ENCODE data around the gene AATF.

AATF gene

DNA sequence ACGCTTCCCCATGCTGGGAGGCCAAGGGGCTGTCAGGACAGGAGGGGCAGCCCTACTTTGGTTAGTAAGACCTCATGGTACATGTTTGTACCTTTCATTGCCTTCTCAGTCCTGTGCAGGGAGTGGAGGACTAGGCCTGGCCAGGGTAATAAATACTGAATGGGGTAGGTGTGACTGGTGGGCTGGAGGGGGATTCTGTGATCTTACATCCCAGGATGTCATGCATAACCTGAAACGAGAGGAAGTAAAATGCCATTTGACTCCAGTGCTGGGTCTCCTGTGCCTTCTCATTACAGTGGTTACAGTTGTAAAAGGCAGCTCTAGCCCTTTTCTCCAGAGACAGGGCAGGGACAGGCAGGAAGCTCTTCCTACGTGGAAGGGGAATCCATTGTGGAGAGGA lies 138.2 kb downstream of the AATF start:
- DNase-seq = no peak

GRCh38 chr17:37087683-37088082 lies 138.9 kb downstream of the AATF start:
- DNase-seq = no peak

DNA sequence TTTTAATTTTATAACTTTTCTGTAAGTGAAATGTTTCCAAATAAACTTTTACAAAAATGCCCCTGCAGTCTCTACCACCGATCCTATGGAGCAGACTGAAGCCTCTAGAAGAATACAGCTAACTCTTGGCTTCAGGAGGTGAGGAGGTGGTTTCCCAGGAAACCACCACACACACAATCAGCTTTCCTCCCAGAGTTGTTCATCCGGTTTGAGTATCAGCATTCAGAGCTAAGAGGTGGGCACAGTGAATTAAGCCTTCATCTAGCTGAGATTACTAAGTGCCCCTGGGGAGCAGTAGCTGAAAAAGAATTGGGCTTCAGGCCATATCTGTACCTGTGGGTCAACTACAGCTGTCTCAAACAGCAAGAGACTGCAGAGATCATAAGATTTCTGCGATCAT lies 139.7 kb downstream of the AATF start:
- peak; percentile 7 for DNase-seq

GRCh38 chr17:37088913-37089312 lies 140.2 kb downstream of the AATF start:
- DNase-seq = no peak

- DNase-seq = no peak
Observed at GRCh38 chr17:37089956-37090355, 141.2 kb downstream of the AATF start.

GRCh38 chr17:37090941-37091340 lies 142.2 kb downstream of the AATF start:
- no peak for DNase-seq

- no peak for DNase-seq
Observed at GRCh38 chr17:37092071-37092470, 143.3 kb downstream of the AATF start.

GRCh38 chr17:37092701-37093100 lies 143.9 kb downstream of the AATF start:
- DNase-seq = no peak

GRCh38 chr17:37094391-37094790 lies 145.6 kb downstream of the AATF start:
- no peak for DNase-seq

- DNase-seq = no peak
Observed at GRCh38 chr17:37096071-37096470, 147.3 kb downstream of the AATF start.

DNA sequence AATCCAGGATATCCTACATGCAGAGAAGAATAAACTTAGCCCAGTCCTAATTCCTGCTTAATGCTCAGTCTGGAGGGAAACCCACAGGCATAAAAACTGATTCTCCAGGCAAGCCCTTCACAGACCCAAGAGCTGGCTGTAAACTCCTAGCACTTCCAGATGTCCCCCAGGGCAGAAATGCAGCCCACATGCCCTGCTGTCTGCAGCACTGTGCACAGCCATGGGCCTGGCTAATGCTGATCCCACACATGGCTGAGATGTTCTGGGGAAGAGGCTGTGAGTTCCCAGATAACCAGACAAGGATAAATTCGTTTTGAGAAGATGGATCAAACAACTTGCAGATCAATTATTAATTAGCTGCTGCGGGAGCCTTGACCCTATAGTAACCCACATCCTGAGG lies 148.4 kb downstream of the AATF start:
- no peak for DNase-seq

- DNase-seq = no peak
Observed at GRCh38 chr17:37098152-37098551, 149.4 kb downstream of the AATF start.

DNA sequence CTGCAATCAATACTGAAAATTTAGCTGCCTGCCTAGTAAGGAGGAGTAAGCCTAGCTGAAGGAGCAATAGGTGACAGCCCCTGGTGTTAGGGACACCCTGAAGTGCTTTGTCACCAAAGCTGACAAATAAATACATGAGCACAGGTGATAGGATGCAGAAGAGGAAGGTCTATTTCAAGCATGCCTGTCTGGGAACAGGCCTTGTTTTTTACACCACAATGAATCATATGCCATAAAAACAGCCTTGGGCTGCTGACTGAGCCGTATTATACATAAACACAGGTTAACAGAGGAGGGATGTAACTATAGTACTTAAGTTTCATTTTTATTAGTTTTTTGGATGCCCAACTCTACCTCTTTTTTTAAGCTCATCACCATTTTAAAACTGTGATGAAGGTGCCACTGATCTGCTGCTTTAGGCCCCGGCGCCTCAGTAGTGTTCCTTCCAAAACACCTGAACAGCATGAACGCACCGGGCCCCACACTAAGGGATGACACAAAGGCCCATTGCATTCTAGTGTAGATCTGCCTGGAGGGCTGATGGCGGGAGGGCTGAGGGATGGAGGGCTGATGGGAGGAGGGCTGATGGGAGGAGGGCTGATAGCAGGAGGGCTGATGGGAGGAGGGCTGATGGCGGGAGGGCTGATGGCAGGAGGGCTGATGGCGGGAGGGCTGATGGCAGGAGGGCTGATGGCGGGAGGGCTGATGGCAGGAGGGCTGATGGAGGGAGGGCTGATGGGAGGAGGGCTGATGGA lies 150.3 kb downstream of the AATF start:
- no peak for DNase-seq

GRCh38 chr17:37100231-37100630 lies 151.5 kb downstream of the AATF start:
- no peak for DNase-seq

DNA sequence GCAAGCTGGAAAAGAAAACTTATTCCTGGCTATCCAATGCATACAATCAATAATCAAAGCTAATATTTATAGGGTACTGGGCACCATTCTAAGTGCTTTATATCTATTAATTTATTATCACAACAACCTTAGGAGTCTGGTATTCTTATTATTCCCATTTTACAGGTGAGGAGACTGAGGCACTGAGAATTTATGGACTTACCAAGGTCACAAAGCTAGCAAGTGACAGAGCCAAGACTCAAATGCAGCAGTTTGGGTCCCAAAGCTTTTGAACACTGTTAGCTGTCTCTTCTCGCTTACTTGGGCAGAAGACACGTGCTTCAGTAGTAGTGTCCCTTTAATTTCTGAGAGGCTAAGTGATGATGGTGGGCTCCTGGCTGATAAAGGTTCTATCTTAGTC lies 152.6 kb downstream of the AATF start:
- no peak for DNase-seq

GRCh38 chr17:37103231-37103630 lies 154.5 kb downstream of the AATF start:
- DNase-seq = no peak

DNA sequence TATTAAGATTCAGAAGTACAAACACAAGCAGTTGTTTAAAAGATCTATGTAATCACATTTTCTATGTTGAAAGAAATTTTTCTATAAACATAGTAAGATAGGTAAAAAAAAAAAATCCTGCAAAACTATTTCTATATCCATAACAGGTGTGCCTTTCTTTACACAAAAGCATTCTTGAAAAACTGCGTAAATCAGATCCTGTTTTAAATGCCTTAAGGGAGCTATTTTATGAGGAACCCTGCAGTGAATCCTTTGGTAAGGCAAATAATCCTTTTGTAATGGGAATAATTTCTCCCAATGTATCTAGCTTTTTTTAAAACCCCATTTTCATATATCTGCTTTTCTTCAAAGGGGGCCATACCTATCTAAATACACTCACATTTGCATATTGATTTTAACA lies 157.3 kb downstream of the AATF start:
- no peak for DNase-seq

Measured in NCI-H1105 (cell line).